BE2C (cell line): Measurements from ENCODE around the gene CCL18.

Experiments
- DNase-seq: peaks from one replicate; pipeline ENCODE4 v3.0.0-alpha.2; 2020
- H3K27me3 ChIP-seq: fragments of 250-450 bp; sonication (Bioruptor Pico); 2 replicates; pipeline ENCODE4 v1.5.1; 2020; ENCODE audit warnings: mild to moderate bottlenecking
- H3K36me3 ChIP-seq: fragments of 250-450 bp; sonication (Bioruptor Pico); 2 replicates; pipeline ENCODE4 v1.5.1; 2020; ENCODE audit warnings: mild to moderate bottlenecking
- H3K4me1 ChIP-seq: fragments of 250-450 bp; sonication (Bioruptor Pico); 2 replicates; pipeline ENCODE4 v1.5.1; 2020
- H3K4me3 ChIP-seq: 2 replicates; pipeline ENCODE4 v1.5.1; 2011; ENCODE audit warnings: low read depth, low read length
- H3K9me3 ChIP-seq: fragments of 250-450 bp; sonication (Bioruptor Pico); 2 replicates; pipeline ENCODE4 v1.5.1; 2020
- CTCF ChIP-seq: IDR thresholded peaks from 2 replicates; pipeline ENCODE4 v1.5.1; 2012; ENCODE audit warnings: mild to moderate bottlenecking, low read depth, low read length

CCL18 gene

GRCh38 chr17:36049643-36050042, 14.4 kb upstream of the CCL18 start:
- H3K36me3 ChIP-seq: no peaks in the 10 kb centered on the region
- H3K27me3 ChIP-seq: peaks cover 6% of the 10 kb centered on the region; the same call in 1 of the 2 replicates
- TF ChIP-seq CTCF: no peak

GRCh38 chr17:36055171-36055570, 8.9 kb upstream of the CCL18 start:
- H3K36me3 ChIP-seq: no peaks in the 10 kb centered on the region
- no peak for DNase-seq
- no peaks in the 10 kb centered on the region for H3K4me1 ChIP-seq
- H3K4me3 ChIP-seq: no peak overlapping the region
- no peak for TF ChIP-seq CTCF
- no peaks in the 10 kb centered on the region for H3K9me3 ChIP-seq
- H3K27me3 ChIP-seq: peaks cover 17% of the 10 kb centered on the region

More at GRCh38 chr17:36049643-36050042, 14.4 kb upstream of the CCL18 start:
- Histone ChIP-seq H3K4me1 (no peaks in the 10 kb centered on the region), H3K4me3 (no peak overlapping the region), H3K9me3 (no peaks in the 10 kb centered on the region)
- DNase-seq: no peak

GRCh38 chr17:36055921-36056520, 8.1 kb upstream of the CCL18 start:
- peaks cover 20% of the 10 kb centered on the region for H3K27me3 ChIP-seq
- no peak for DNase-seq
- no peaks in the 10 kb centered on the region for H3K36me3 ChIP-seq
- no peaks in the 10 kb centered on the region for H3K4me1 ChIP-seq
- no peak for TF ChIP-seq CTCF
- H3K4me3 ChIP-seq: no peak overlapping the region
- H3K9me3 ChIP-seq: no peaks in the 10 kb centered on the region

- DNase-seq: no peak
- no peaks in the 10 kb centered on the region for H3K36me3 ChIP-seq
- no peaks in the 10 kb centered on the region for H3K4me1 ChIP-seq
- no peak for TF ChIP-seq CTCF
- peaks cover 22% of the 10 kb centered on the region for H3K27me3 ChIP-seq
- no peak overlapping the region for H3K4me3 ChIP-seq
- no peaks in the 10 kb centered on the region for H3K9me3 ChIP-seq
Observed at GRCh38 chr17:36057911-36058310, 6.2 kb upstream of the CCL18 start.

- no peaks in the 10 kb centered on the region for H3K9me3 ChIP-seq
- DNase-seq: no peak
- H3K36me3 ChIP-seq: no peaks in the 10 kb centered on the region
- peaks cover 17% of the 10 kb centered on the region for H3K27me3 ChIP-seq
- no peaks in the 10 kb centered on the region for H3K4me1 ChIP-seq
- H3K4me3 ChIP-seq: no peak overlapping the region
- TF ChIP-seq CTCF: no peak
Observed at GRCh38 chr17:36059406-36059805, 4.7 kb upstream of the CCL18 start.

GRCh38 chr17:36060816-36061215, 3.3 kb upstream of the CCL18 start:
- DNase-seq: no peak
- no peak overlapping the region for H3K4me3 ChIP-seq
- H3K27me3 ChIP-seq: peaks cover 14% of the 10 kb centered on the region
- H3K4me1 ChIP-seq: no peaks in the 10 kb centered on the region
- H3K9me3 ChIP-seq: no peaks in the 10 kb centered on the region
- no peaks in the 10 kb centered on the region for H3K36me3 ChIP-seq
- TF ChIP-seq CTCF: no peak
